Stimulated activated naive CD4-positive, alpha-beta T cell treated with Interleukin-2 at 50 U/mL for 16 hours (primary cell): ENCODE results near the gene KCNAB3.
A peak's percentile ranks its signal among the peaks of the same experiment; 100 is the strongest.
"Not testable (repeated sequence)": the region's sequence is repeated elsewhere in the genome, so short reads cannot be mapped to it uniquely, and the experiment has no call there.

Experiments used
- DNase-seq: peaks from one replicate; lab custom pipeline; 2025; lab: John Stamatoyannopoulos, UW

The KCNAB3 gene

DNA sequence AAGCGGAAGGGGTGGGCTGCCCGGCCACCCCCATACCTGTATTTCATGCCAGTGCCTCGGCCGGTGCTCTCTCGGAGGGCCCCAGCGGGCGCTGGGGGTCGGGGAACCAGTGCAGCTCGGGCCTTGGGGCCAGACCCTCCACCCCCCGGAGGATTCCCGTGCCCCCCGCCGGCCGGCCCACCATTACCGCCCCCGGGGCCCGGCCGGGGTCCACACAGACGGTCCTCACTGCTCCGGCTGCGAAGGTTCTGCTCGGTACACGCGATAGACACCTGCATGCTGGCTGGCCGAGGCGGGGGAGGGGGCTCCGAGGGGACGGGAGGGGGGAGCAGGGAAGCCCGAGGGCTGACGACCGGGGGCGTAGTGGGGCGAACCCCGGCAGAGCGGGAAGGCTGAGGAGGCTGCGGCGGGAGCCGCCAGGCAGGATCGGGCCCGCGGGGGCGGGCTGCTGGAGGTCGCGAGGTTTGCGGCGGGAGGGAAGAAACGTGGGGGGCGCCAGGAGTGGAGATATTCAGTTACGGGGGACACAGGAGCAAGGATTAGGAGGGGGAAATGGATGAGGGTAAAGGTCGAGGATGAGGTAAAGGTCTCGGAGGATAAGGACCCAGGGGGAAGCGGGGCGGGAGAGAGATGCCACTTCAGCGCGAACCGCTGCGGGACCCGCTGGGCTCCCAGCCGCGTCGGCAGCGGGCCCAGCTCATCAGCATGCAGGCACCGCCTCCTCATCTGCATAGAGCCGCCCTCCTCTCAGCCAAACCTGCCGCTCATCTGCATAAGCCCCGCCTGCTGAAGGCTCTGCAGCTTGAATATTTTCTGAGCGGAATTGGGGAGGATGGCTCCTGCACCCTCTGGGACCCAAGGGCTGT is at the start of gene KCNAB3:
Gene KCNAB3 (minus strand): TSS at position 699 of the 866 bp plus-strand sequence. CDS start 421 bp downstream, at position 278.
- DNase-seq = peak; percentile 55

DNA sequence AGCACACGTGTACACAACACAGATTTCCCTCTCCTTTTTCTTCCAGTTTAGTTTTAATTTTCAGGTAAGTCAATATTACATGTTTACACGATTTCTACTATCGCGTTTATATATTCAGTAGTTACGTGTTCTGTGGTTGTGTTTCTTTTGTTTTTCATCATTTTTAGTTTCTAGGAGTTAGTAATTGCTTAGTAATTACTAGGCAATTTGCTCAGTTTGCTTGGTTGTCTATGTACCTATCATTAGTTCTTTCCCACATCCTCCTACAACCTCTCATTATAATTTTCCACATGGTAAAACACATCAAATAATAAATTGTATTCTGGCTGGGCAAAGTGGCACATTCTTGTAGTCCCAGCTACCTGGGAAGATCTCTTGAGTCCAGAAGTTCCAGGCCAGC is 48.1 kb upstream of the KCNAB3 start:
- no peak for DNase-seq

DNA sequence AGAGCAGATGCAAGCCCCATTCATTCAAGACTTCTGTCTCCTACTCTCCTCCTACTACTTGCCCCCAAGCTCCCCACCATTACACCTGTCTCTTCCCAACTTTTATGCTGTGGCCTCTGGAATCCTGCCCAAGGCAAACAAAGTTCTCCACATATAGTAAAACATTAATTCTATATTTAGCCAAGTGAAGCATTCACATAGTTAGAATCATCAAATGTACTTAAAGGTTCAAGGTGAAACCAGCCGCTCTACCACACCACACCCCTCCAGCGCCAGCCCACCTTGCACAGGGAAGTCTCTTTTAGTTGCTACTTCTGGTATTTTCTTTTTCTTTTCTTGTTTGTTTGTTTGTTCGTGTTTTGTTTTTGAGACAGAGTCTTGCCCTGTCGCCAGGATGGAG is 47.4 kb upstream of the KCNAB3 start:
- no peak for DNase-seq

DNA sequence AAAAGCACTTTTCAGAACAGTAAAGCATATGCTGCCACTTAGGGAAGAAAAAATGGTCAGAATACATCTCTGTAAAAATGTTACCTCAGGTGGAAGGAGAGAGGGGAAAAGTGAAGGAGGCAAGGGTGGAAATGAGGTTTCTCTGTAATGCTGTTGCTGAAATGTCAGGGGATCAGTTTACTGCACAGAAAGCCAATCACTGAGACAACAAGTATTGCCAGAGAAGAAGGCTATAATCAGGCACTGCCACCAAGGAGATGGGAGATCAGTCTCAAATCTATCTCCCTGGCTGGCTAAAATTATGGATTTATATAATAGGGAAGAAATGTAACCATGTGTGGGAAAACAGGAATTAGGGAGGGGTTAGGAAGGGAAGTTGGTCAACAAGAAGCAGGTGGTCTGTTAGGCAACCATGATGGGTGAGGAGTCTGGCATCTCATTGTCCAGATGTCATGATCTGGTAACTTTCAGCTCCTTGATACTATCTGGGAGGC is 45.0 kb upstream of the KCNAB3 start:
- DNase-seq = no peak

DNA sequence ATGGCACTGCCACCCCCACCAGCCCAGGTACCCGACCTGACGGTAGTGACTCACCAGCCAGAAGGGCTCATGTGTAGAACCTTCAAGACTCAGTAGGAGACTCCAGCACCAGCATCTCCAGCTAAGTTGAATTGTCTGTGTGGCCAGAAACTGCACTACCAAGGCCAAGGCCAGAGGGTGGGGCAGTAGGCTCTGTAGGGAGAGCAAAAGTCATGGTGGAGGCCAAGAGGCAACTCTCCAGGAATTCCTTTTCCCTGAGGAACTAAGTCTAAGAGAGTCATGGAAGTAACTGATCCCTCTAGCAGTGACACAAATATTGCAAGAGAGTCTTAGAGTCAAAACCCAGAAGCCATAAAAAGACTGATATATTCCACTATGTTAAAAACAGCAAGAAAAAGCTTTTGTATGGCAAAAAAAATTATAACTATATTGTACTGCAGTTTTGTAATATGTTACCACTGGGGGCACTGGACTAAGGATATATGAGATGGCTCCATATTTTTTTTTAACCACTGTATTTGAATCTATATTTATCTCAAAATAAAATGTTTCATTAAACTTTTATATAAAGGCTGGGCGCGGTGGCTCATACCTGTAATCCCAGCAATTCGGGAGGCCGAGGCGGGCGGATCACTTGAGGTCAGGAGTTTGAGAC is 42.6 kb upstream of the KCNAB3 start:
- no peak for DNase-seq

DNA sequence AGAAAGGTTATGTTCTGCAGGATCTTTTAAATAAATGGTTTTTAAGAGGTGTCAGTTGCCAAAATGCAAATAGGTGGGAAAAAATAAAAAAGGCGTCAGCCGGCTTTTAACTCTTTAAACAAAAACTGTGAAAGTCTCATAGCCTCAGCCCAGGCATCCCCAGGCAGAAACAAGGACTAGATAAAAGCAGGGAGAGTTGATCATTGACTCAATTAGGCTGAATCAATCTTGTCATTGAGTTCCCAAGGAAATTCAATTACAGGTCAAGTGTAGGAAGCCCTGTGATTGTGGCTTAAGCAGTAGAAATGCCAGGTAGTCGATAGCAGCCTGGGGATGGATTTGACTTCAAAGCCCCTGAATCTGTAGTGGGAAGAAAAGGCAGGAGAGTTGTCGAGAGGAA is 42.0 kb upstream of the KCNAB3 start:
- no peak for DNase-seq

DNA sequence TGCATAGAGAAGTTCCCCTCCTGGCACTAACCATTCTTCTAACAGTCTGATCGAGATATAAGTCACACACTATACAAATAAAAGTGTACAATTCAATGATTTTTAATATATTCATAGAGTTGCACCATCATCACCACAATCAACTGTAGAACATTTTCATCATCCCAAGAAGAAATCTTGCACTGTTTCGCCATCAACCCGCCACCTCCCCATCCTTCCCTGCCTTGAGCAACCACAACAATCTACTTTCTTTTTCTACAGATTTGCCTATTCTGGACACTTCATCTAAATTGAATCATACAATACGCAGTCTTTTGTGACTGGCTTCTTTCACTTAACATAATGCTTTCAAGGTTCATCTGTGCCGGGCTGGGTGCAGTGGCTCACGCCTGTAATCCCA is 39.8 kb upstream of the KCNAB3 start:
- DNase-seq = no peak

DNA sequence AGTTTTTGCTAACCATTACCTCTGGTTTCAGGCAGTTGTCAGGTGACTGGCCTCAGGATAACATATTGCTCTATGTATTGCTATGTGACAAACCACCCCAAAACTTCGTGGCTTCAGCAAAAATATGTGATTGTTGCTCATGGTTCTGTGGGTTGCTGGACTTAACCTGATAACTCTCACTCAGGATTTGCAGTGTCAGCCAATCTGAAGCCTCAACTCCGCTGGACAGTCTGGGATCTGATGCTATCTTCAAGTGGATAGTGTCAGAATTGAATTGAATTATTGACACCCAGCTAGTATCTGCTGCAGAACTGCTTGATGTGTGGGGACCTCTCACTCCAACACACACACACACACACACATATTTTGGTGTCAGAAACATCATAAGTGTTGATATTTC is 38.1 kb upstream of the KCNAB3 start:
- DNase-seq = no peak

DNA sequence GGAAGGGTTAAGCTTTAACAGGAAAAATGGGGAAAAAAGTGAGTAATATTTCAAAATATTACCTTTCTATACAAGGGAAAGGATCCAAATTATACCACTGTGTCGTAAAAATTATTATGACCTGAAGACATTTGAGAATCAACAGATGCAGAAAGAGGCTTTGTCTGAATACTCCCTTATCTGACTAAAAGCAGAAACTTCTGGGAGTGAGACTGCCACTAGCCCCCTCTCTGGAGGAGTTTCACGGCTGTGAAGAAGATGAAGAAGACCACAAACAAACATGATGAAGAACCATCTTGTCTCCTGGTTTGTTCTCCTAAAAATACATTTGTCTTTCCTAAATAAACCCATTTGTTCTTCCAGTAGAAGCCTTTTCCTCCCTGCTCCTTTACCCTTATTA is 31.8 kb upstream of the KCNAB3 start:
- no peak for DNase-seq

DNA sequence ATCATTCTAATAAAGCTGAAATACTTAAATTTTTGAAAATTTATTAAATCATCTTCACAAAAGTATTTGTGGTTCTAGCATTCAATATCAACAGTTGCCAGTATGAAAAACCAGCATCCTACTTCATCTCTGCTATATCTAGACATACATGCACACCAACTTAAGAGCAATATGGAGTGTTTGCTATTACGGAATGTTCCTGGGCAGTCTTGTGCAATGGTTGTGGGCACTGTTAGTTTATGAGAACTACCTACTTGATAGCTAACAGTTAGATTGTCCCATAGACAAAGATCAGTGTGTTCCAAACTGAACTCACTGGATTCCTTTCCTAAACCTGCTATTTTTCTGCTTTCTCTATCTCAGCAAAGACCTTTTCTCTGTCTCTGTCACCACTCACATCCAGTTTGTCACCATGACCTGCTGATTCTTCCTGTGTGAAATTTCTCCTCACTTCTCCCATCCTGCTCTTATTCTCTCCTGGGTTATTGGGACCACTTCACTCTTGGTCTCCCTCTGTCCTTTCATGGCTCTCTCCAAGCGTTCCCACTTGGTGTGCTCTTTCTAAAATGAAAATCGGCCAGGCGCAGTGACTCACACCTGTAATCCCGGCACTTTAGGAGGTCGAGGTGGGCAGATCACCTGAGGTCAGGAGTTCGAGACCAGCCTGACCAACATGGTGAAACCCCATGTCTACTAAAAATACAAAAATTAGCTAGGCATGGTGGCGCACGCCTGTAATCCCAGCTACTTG is 30.0 kb upstream of the KCNAB3 start:
- DNase-seq = no peak

DNA sequence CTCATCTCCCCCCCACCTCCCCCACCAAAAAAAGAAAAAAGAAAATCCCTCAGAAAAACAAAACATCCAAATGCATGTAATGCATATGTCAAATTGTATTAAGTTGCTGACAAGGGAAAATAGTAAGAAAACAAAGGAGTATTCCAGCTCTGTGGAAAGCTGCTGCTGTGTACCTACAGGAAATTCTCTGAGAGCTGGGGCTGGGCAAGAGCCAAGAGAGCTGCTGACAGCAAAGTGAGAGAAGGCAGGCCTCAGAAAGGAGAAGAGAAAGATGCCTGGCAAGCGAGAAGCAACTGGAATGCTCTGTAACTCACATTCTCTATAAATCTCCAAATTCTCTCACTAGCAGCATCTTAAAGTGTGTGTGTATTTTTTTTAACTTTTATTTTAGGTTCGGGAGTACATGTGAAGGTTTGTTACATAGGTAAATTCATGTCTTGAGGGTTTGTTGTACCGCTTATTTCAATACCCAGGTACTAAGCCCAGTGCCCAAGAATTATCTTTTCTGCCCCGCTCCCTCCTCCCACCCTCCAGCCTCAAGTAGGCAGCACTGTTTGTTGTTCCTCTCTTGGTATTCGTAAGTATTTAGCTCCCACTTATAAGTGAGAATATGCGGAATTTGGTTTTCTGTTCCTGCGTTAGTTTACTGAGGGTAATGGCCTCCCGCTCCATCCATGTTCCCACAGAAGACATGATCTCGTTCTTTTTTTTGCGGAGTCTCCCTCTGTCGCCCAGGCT is 26.7 kb upstream of the KCNAB3 start:
- DNase-seq = no peak

DNA sequence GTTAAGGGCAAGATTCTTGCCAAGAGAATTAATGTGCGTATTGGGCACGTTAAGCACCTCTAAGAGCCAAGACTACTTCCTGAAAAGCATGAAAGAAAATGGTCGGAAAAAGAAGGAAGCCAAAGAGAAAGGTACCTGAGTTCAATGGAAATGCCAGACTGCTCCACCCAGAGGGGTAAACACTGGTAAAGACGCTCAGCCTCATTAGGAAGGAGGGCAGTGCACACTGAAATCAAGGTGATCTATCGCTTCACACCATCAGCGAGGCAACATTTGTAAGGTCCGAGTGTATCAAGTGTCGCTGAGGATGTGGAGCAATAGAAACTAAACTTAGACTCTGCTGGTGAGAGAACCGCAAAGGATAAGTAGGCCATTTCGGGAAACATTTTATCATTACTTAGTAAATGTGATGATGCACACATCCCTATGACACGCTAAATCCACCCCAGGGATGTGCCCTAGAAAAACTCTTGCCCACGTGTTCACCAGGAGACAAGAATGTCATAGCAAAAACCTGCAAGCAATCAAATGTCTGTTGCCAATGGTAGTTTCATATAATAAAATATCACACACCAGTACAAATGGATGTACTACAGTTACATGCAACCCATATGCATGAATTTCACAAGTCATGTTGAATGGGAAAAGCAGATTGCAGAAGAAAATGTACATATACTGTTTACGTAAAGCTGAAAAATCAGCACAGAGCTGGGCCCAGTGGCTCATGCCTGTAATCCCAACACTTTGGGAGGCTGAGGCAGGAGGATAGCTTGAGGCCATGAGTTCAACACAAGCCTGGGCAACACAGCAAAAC is 26.0 kb upstream of the KCNAB3 start:
- DNase-seq = no peak

DNA sequence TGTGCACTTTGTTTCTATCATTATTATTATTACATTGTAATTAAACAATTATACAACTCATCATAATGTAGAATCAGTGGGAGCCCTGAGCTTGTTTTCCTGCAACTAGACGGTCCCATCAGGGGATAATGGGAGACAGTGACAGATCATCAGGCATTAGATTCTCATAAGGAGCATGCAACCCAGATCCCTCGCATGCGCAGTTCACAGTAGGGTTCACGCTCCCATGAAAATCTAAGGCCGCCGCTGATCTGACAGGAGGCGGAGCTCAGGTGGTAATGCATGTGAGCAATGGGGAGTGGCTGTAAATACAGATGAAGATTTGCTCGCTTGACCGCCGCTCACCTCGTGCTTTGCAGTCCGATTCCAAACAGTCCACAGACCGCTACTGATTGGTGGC is 23.6 kb upstream of the KCNAB3 start:
- not testable (repeated sequence) for DNase-seq

DNA sequence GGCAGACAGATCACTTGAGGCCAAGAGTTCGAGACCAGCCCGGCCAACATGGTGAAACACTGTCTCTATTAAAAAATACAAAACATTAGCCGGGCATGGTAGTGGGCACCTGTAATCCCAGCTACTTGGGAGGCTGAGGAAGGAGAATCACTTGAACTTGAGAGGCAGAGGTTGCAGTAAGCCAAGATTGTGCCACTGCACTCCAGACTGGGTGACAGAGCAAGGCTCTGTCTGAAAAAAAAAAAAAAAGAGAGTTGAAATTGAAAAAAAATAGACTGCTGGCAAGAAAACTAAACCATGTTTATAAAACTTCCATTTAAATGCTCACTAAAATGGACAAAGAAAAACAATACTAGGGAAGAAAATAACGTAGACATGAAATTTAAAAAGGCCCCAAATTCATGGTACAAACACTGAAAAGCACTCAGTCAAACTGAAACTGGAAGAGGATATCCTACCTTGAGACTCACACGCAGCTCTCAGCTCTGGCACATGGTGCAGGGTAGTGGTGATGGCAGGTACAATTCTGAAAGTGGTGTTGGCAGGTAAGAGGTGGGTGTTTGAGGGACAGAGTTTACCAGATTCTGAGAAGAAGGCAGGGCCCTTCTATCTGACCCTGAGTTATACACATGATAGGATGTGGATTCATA is 21.6 kb upstream of the KCNAB3 start:
- DNase-seq = peak; percentile 28

DNA sequence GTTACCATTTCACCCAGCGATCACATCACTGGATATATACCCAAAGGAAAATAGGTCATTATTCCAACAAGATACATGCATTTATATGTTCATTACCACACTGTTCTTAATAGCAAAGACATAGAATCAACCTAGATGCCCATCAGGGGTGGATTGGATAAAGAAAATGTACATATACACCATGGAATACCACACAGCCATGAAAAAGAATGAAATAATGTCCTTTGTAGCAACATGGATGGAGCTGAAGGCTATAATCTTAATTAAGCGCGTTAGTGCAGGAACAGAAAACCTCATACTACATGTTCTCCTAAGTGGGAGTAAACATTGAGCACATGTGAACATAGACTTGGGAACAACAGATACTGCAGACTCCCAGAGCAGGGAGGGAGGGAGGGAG is 20.9 kb upstream of the KCNAB3 start:
- no peak for DNase-seq

DNA sequence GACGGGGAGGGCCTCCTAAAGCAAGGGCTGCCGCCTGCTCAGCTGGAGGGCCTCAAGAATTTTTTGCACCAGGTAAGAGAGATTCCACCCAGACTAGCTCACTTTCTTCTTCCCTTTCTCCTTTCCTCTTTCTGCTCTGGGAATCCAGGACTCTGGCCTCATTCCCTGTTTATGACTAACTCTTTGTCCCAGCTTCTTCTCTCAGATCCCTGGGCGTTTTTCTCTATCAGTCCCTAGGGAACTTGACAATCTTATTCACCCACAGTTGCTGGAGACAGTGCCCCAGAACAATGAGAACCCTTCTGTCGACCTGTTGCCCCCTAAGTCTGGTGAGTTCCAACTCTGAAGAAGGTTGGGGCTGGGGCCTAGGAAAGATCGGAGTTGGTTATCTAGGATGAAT is 18.0 kb upstream of the KCNAB3 start:
- DNase-seq = no peak

DNA sequence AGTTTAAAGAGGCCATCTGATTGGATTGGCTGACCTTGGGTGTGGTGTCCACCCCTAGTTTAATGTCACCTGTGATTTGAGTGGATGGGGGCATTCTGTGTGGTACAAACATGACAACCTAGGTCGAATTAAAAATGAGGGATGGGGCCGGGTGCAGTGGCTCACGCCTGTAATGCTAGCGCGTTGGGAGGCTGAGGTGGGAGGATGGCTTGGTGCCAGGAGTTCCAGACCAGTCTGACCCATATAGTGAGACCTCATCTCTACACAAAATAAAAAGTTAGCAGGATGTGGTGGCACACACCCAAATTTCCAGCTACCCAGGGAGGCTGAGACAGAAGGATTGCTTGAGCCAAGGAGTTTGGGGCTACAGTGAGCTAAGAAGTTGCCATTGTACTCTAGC is 16.8 kb upstream of the KCNAB3 start:
- DNase-seq = no peak

DNA sequence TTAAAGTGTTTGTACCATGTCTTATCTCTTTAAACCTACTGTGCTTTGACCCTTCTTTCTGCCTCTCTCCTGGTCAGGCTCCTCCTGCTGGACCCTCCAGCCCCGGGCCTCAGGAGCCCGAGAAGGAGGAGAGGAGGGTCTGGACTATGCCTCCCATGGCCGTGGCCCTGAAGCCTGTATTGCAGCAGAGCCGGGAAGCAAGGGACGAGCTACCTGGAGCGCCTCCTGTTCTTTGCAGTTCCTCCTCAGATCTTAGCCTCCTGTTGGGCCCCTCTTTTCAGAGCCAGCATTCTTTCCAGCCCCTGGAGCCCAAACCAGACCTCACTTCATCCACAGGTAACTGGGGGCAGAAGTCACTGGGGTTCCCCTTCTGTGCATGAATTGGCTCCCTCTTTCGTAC is 16.0 kb upstream of the KCNAB3 start:
- DNase-seq = no peak

DNA sequence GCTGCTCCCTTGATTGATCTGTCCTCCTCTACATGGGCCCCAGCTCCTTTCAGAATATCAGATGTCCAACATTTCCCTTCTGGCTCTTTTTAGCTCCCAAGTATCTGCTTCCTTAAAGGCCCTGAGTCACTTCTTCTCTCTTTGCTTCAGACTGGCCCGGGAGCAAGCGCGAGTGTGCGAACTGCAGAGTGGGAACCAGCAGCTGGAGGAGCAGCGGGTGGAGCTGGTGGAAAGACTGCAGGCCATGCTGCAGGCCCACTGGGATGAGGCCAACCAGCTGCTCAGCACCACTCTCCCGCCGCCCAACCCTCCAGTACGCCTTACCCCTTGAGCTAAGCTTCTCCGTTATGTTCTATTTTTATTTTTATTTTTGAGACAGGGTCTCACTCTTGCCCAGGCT is 14.7 kb upstream of the KCNAB3 start:
- DNase-seq = no peak

DNA sequence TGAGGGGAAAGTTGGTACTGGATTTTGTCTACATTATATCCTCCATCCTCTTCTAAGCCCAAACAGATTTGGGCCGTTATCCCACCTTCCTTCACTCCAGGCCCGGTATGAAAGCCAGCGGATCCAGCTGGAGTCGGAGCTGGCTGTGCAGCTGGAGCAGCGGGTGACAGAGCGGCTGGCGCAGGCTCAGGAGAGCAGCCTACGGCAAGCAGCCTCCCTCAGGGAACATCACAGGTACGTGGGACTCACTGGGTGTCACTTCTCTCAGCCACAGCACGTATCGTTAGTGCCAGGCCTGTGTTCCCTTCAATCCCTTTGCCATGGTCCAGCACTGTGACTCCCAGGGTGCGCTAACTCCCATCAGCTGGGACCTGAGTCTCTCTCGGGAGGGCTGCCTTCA is 13.6 kb upstream of the KCNAB3 start:
- DNase-seq = no peak

DNA sequence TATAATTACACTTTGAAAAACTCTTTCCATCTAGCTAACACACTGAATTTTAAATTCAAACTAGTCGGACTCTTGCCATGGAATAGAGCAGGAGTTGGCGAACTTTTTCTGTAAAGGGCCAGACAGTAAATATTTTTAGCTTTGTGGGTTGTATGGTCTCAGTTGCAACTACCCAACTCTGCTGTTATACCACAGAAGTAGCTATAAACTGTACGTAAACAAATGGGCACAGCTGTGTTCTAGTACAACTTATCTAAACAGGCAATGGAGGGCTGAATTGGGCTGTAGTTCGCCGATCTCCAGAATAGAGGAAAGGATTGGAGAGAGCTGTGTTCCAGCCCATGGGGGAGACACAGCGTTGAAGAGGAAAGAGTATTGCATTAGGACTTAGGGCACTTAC is 11.1 kb upstream of the KCNAB3 start:
- no peak for DNase-seq
